Liver (tissue), 2 donors: ENCODE data around the gene TEDC2.

Experiments used
- HNF4G ChIP-seq: IDR thresholded peaks from 2 replicates; pipeline ENCODE4 v1.6.1; 2016; ENCODE audit warnings: antibody characterized with exemption
- RAD21 ChIP-seq, 2 donors: IDR thresholded peaks; 2 replicates each; pipeline ENCODE4 v1.6.1; 2016; ENCODE audit warnings: antibody characterized with exemption in 2 of 2, mild to moderate bottlenecking in 2 of 2
- REST ChIP-seq: IDR thresholded peaks from 2 replicates; pipeline ENCODE4 v1.6.1; 2016; ENCODE audit warnings: antibody characterized with exemption, mild to moderate bottlenecking
- YY1 ChIP-seq: IDR thresholded peaks from 2 replicates; pipeline ENCODE4 v1.6.1; 2016; ENCODE audit warnings: antibody characterized with exemption, mild to moderate bottlenecking
- donor health status: healthy.

GRCh38 chr16:2500918-2501750 is 41.2 kb downstream of the TEDC2 start:
- no peak for TF ChIP-seq REST
- TF ChIP-seq YY1 = no peak
- TF ChIP-seq HNF4G = no peak
- peak; percentile 94 to 98 for TF ChIP-seq RAD21 (IDR thresholded peaks at IDR 0.05)
